Smooth muscle cell (in vitro differentiated cells): ENCODE results near the gene GPR15. TPM values are rescaled to one million over a fixed set of nuclear protein-coding genes. Genes with fewer than 3 reads are reported as not detected.

Experiments
- DNase-seq: peaks from one replicate; lab custom pipeline; 2025; ENCODE audit not compliant: unreplicated experiment; lab: John Stamatoyannopoulos, UW
- H2AFZ ChIP-seq: fragments of 200-600 bp; sonication (generic); 2 replicates; pipeline ENCODE4 v1.6.0; 2016; ENCODE audit warnings: antibody characterized with exemption, low read depth, mild to moderate bottlenecking
- H3F3A ChIP-seq: fragments of 200-600 bp; sonication (generic); 2 replicates; pipeline ENCODE4 v1.6.0; 2017; ENCODE audit warnings: antibody characterized with exemption, low read depth
- H3K27ac ChIP-seq: fragments of 200-600 bp; sonication (generic); 2 replicates; pipeline ENCODE4 v1.5.1; 2016; ENCODE audit warnings: low read depth, mild to moderate bottlenecking
- H3K27me3 ChIP-seq: fragments of 200-600 bp; sonication (generic); 2 replicates; pipeline ENCODE4 v1.6.1; 2016; ENCODE audit warnings: low read depth, mild to moderate bottlenecking
- H3K36me3 ChIP-seq: fragments of 200-600 bp; sonication (generic); 2 replicates; pipeline ENCODE4 v1.5.1; 2016; ENCODE audit warnings: low read depth
- H3K4me1 ChIP-seq: fragments of 200-600 bp; sonication (generic); 2 replicates; pipeline ENCODE4 v1.5.1; 2016; ENCODE audit warnings: low read depth
- H3K4me2 ChIP-seq: fragments of 200-600 bp; sonication (generic); 2 replicates; pipeline ENCODE4 v1.6.0; 2016; ENCODE audit warnings: mild to moderate bottlenecking
- H3K4me3 ChIP-seq: fragments of 200-600 bp; sonication (generic); 2 replicates; pipeline ENCODE4 v1.5.1; 2016; ENCODE audit warnings: mild to moderate bottlenecking
- H3K79me2 ChIP-seq: fragments of 200-600 bp; sonication (generic); 2 replicates; pipeline ENCODE4 v1.6.0; 2016; ENCODE audit warnings: low read depth, mild to moderate bottlenecking
- H3K9ac ChIP-seq: fragments of 200-600 bp; sonication (generic); 2 replicates; pipeline ENCODE4 v1.6.0; 2016; ENCODE audit warnings: low read depth
- H3K9me3 ChIP-seq: fragments of 200-600 bp; sonication (generic); replicated peaks from 2 replicates; pipeline ENCODE4 v1.5.1; 2016; ENCODE audit warnings: low read depth
- H4K20me1 ChIP-seq: fragments of 200-600 bp; sonication (generic); 2 replicates; pipeline ENCODE4 v1.6.0; 2016; ENCODE audit warnings: low read depth
- CTCF ChIP-seq: fragments of 200-600 bp; sonication (generic); IDR thresholded peaks from 2 replicates; pipeline ENCODE4 v1.5.1; 2017; ENCODE audit warnings: borderline replicate concordance, mild to moderate bottlenecking, antibody characterized with exemption; ENCODE audit not compliant: insufficient read depth, poor library complexity, severe bottlenecking
- WGBS: methylation state at CpG from one replicate; pipeline ENCODE4 v1.1.7; 2016; ENCODE audit warnings: low lambda C conversion rate; 5-methylcytosine and 5-hydroxymethylcytosine counted together
- polyA plus RNA-seq: library from polyadenylated mRNA; unstranded; fragments of >200 nt; fragmentation: Nextera tagmentation; extraction: Ambion mirVana; gene quantifications from 2 replicates; pipeline ENCODE4 v1.2.1, GENCODE V29; 2016
- total RNA-seq: library from RNA; depleted of rRNA; stranded (reverse); fragments of >200 nt; gene quantifications from 2 replicates; pipeline ENCODE4 v1.2.3, GENCODE V29; 2014

Gene GPR15
- total and polyA plus RNA-seq, 2 experiments from 2014 or later, result not detected

GRCh38 chr3:98513091-98513511, 18.7 kb upstream of the GPR15 start:
- TF ChIP-seq CTCF, result no peak
- no peak for DNase-seq
- no peaks in the 10 kb centered on the region for H3K4me1 ChIP-seq
- H3K36me3 ChIP-seq, result peaks cover 7% of the 10 kb centered on the region
- no peak overlapping the region for H3K9ac ChIP-seq
- H3K4me3 ChIP-seq, result no peak overlapping the region
- H3K4me2 ChIP-seq, result no peak overlapping the region
- H3K27ac ChIP-seq, result peak overlapping the region; percentile 27
- peaks cover 6% of the 10 kb centered on the region for H3F3A ChIP-seq
- 53% methylated on average over 4 of the region's 4 CpGs for WGBS
- no peaks in the 10 kb centered on the region for H3K27me3 ChIP-seq
- H3K9me3 ChIP-seq, result no peaks in the 10 kb centered on the region
- peaks cover 20% of the 10 kb centered on the region for H4K20me1 ChIP-seq
- peaks cover 10% of the 10 kb centered on the region for H3K79me2 ChIP-seq
- no peak overlapping the region for H2AFZ ChIP-seq

GRCh38 chr3:98513736-98514135, 18.0 kb upstream of the GPR15 start:
- no peak overlapping the region for H3K27ac ChIP-seq
- no peak overlapping the region for H3K9ac ChIP-seq
- WGBS, result 99% methylated on average over 3 of the region's 3 CpGs
- H3K4me2 ChIP-seq, result no peak overlapping the region
- no peak for DNase-seq
- no peaks in the 10 kb centered on the region for H3K9me3 ChIP-seq
- peaks cover 16% of the 10 kb centered on the region for H3K79me2 ChIP-seq
- H3K27me3 ChIP-seq, result no peaks in the 10 kb centered on the region
- peaks cover 6% of the 10 kb centered on the region for H3F3A ChIP-seq
- H3K4me3 ChIP-seq, result no peak overlapping the region
- TF ChIP-seq CTCF, result no peak
- peaks cover 25% of the 10 kb centered on the region for H4K20me1 ChIP-seq
- no peaks in the 10 kb centered on the region for H3K4me1 ChIP-seq
- H3K36me3 ChIP-seq, result peaks cover 7% of the 10 kb centered on the region
- no peak overlapping the region for H2AFZ ChIP-seq

GRCh38 chr3:98514948-98515347, 16.8 kb upstream of the GPR15 start:
- 88% methylated on average over 1 of the region's 1 CpG for WGBS
- no peak overlapping the region for H3K4me2 ChIP-seq
- H3K27ac ChIP-seq, result no peak overlapping the region
- H2AFZ ChIP-seq, result no peak overlapping the region
- peaks cover 7% of the 10 kb centered on the region for H3K36me3 ChIP-seq
- H3K9ac ChIP-seq, result no peak overlapping the region
- no peak for TF ChIP-seq CTCF
- H3K27me3 ChIP-seq, result no peaks in the 10 kb centered on the region
- H3K9me3 ChIP-seq, result no peaks in the 10 kb centered on the region
- H3K4me3 ChIP-seq, result no peak overlapping the region
- H4K20me1 ChIP-seq, result peaks cover 38% of the 10 kb centered on the region
- no peaks in the 10 kb centered on the region for H3K4me1 ChIP-seq
- H3F3A ChIP-seq, result peaks cover 6% of the 10 kb centered on the region
- no peak for DNase-seq
- H3K79me2 ChIP-seq, result peaks cover 27% of the 10 kb centered on the region

- DNase-seq, result no peak
- H4K20me1 ChIP-seq, result peaks cover 59% of the 10 kb centered on the region
- peaks cover 48% of the 10 kb centered on the region for H3K79me2 ChIP-seq
- H3K27me3 ChIP-seq, result no peaks in the 10 kb centered on the region
- peaks cover 9% of the 10 kb centered on the region for H3K4me1 ChIP-seq
- H3K27ac ChIP-seq, result no peak overlapping the region
- H3K9ac ChIP-seq, result no peak overlapping the region
- peaks cover 7% of the 10 kb centered on the region for H3K36me3 ChIP-seq
- H3K4me3 ChIP-seq, result no peak overlapping the region
- WGBS, result 98% methylated on average over 2 of the region's 2 CpGs
- H3K4me2 ChIP-seq, result no peak overlapping the region
- H3F3A ChIP-seq, result peaks cover 6% of the 10 kb centered on the region
- TF ChIP-seq CTCF, result no peak
- no peak overlapping the region for H2AFZ ChIP-seq
- H3K9me3 ChIP-seq, result no peaks in the 10 kb centered on the region
Measured at GRCh38 chr3:98518816-98519215, 13.0 kb upstream of the GPR15 start.
